ENCODE data around the gene TANGO2.

Gene TANGO2

DNA sequence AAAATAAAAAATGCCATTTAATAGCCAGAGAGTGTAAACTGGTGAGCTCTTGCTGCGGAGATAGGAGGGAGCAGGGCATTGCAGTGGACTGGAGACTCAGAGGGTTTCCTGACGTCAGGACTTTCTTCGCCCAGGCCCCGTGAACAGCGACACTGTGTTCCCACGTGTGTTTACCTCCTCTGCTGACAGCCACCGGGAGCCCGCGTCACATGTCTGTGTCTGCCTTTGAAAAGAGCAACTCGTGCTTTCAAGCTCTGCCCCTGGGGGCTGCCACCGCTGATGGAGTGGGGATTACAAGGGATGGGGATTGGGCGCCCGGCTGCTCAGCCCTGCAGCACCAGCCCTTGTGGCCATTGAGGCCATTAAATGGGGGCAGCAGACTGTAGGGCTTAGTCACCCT is 3.3 kb downstream of the TANGO2 start:
- peaks cover 57% of the 10 kb centered on the region for H3K4me1 Mint-ChIP-seq
- no peak for DNase-seq (ENCODE audit: low spot score in 2 of 2)
- H3K27ac Mint-ChIP-seq, result no peak overlapping the region
- H3K9me3 Mint-ChIP-seq, result no peaks in the 10 kb centered on the region
- no peak for ATAC-seq
- H3K4me3 Mint-ChIP-seq, result no peak overlapping the region
- H3K36me3 Mint-ChIP-seq, result peaks cover 14% of the 10 kb centered on the region

DNA sequence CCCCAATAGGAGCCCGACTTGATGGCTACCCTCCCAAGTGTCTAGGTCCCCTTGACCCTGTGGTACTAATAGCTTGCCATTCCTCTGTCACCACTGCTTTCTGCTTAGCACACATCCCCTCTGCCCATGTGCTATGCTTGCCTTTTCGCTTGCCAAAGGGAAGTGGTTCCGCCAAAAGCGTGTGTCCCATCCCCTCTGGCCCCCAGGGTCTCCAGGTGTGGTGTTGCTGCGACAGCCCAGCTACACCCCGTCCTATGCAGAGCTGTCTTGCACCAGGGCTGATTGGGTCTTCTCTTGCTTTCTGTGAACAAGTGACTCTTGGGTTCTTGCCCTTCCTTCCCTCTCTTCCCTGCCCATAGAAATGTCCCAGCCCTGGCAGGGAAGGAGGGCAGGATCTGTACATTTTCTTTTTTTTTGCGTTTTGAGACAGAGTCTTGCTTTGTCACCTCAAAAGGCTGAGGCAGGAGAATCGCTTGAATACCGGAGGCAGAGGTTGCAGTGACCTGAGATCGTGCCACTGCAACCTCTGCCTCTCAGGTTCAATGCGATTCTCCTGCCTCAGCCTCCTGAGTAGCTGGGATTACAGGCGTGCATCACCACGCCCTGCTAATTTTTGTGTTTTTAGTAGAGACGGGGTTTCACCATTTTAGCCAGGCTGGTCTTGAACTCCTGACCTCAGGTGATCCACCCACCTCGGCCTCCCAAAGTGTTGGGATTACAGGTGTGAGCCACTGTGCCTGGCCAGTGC is 3.9 kb downstream of the TANGO2 start:
- Mint-ChIP-seq H3K4me3 (no peak overlapping the region), H3K4me1 (peaks cover 57% of the 10 kb centered on the region), H3K9me3 (no peaks in the 10 kb centered on the region), H3K27ac (no peak overlapping the region), H3K36me3 (peaks cover 14% of the 10 kb centered on the region)
- ATAC-seq, result no peak
- no peak for DNase-seq (ENCODE audit: low spot score in 2 of 2)

DNA sequence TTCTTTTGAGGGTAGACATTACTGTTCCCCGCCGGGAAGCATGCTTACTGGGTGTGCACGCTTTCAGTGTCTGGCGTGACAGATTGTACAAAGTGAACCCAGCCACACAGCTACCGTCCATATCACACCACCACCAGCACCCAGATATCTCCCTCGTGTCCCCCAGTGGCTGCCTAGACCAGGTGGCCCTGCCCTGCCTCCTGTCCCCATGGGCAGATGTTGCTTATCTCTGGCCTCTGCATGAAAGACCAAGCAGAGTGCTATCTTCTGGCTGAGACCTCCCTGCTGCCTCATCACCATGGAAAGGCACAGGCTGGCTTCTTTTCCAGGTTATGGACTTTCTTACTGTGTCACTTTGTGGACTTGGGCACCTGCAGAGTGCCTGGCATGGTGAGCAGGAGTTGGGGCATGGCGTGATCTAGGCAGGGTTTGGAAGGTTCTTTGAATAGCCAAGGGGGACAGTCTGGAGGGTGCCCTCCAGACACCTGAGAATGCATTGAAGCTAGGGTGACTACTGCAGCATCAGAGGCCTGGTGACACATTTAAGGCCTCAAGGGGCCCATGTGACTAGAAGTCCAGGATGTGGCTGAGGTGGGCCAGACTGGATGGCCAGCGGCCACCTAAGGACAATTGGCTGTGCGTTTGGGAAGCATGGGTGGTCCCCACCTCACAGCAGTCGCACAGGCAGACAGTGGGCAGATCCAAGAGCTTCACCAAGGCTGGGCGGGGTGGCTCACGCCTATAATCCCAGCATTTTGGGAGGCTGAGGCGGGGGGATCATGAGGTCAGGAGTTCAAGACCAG is 4.7 kb downstream of the TANGO2 start:
- Mint-ChIP-seq H3K4me1 (peaks cover 51% of the 10 kb centered on the region), H3K9me3 (no peaks in the 10 kb centered on the region), H3K27ac (peak overlapping the region; percentile 26), H3K4me3 (no peak overlapping the region), H3K36me3 (peaks cover 14% of the 10 kb centered on the region)
- no peak for ATAC-seq
- no peak for DNase-seq (ENCODE audit: low spot score in 2 of 2)

DNA sequence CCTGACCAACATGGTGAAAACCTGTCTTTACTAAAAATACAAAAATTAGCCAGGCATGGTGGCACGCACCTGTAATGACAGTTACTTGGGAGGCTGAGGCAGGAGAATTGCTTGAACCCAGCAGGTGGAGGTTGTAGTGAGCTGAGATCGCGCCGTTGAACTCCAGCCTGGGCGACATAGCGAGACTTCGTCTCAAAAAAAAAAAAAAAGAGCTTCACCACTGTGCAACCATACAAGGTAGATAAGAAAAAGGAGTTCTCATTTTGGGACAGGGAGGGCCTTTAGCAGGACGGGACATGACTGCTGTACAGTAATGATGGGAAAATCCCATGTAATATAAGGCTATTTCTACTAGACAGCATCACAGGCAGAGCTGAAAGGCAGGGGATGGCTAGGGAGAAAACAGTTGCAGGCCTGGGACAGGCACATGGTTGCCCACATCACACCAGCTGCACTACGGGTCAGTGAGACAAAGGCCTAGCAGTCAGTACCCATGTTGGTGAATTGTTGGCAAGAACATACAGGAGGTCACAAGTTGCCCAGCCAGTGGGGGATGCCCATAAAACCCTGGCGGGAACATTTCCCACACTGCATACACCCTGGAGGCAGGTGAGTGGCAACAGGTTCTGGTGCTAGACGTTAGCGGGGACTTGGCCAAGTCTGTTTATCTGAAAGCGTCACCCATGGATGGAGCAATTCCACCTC is 5.4 kb downstream of the TANGO2 start:
- ATAC-seq (no peak), DNase-seq (ENCODE audit: low spot score in 2 of 2) (no peak)
- Mint-ChIP-seq H3K4me1 (peaks cover 50% of the 10 kb centered on the region), H3K9me3 (no peaks in the 10 kb centered on the region), H3K36me3 (peaks cover 14% of the 10 kb centered on the region), H3K27ac (peak overlapping the region; percentile 76), H3K4me3 (no peak overlapping the region)

DNA sequence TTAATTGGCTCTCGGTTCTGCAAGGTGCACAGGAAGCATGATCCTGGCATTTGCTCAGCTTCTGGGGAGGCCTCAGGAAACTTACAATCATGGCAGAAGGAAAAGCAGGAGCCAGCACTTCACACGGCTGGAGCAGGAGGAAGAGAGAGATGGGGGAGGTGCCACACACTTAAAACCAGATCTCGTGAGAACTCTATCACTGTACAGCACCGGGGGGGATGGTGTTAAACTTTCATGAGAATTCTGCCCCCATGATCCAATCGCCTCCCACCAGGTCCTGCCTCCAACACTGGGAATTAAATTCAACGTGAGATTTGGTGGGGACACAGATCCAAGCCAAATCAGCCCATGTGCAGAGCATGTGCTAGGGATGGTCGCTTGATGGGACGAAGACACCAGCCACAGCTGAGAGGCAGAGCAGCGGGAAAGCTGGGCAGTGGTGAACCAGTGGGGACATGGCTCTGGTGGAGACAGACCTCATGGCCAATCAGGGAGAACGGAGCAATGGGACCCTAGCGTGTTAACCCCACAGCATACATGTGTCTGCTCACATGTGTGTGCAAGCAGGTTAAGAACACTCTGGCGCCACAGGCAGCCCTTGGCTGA is 6.2 kb downstream of the TANGO2 start:
- Mint-ChIP-seq H3K4me1 (peaks cover 50% of the 10 kb centered on the region), H3K36me3 (peaks cover 7% of the 10 kb centered on the region), H3K27ac (peak overlapping the region; percentile 76), H3K9me3 (no peaks in the 10 kb centered on the region), H3K4me3 (no peak overlapping the region)
- ATAC-seq (no peak), DNase-seq (ENCODE audit: low spot score in 2 of 2) (no peak)

DNA sequence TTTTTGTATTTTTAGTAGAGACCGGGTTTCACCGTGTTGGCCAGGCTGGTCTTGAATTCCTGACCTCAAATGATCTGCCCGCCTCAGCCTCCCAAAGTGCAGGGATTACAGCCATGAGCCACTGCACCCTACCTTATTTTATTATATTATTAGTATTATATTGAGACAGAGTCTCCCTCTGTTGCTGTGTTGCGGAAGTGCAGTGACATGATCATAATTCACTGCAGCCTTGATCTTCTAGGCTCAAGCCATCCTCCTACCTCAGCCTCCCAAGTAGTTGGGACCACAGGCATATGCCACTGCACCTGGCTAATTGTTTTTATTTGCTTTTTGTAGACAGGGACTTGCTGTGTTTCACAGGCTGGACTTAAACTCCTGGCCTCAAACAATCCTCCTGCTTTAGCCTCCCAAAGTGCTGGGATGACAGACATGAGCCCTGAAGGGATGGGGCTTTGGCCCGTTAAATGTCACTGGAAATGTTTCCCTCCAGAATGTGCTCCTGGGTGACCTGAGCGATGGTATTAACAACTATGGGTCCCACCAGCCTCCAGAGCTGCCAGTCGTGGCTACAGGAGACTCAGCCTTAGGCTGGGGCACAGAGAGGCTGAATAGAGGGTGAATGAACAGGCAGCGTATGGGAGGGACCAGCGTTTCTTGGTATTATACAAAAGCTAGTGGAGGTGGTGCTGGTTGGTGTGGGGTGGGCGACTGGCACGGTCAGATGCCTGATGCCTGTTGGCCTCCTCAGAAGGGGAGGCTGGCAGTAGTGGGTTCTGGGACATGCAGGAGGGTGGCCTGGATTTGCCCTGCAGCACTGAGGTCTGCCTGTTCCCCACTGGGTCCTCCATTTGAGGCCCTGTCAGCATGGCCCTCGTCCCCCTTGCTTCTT is 7.3 kb downstream of the TANGO2 start:
- H3K9me3 Mint-ChIP-seq, result no peaks in the 10 kb centered on the region
- H3K4me1 Mint-ChIP-seq, result peaks cover 45% of the 10 kb centered on the region
- H3K4me3 Mint-ChIP-seq, result no peak overlapping the region
- peaks cover 5% of the 10 kb centered on the region for H3K36me3 Mint-ChIP-seq
- no peak for ATAC-seq
- H3K27ac Mint-ChIP-seq, result no peak overlapping the region
- DNase-seq (ENCODE audit: low spot score in 2 of 2), result no peak

DNA sequence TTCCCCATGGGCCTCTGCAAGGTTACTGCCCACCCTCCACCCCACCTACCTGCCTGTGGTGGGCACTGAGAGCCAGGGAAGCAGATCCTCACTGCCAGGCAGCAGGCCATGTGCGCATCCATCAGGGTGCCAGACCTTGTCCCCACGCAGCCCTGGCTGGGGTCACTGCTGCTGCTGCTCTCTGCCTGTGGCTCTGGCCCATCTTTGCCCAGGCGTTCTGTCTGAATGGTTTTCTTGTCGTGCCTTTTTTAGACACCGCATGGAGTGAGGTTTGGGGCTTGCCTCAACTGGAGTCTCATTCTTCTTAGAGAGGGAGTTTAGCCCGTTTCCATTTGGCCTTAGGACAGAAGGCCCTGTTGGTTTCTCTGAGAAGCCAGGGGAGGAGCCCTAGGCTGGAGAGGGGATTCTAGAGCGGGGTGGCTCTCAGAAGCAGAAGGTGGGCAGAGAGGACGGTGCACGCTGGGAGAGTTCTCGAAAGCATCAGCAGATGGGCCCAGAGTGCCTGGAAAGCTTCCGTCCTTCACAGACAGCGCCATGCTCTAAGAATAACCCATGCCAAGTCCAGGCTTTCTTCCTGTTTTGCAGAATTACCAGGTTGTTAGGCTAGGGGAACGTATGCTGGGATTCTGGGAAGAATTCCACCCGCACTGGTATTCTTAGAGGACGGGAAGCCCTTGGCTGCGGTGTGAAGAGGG is 8.1 kb downstream of the TANGO2 start:
- H3K9me3 Mint-ChIP-seq, result no peaks in the 10 kb centered on the region
- ATAC-seq (no peak), DNase-seq (ENCODE audit: low spot score in 2 of 2) (no peak)
- H3K4me1 Mint-ChIP-seq, result peaks cover 42% of the 10 kb centered on the region
- H3K27ac Mint-ChIP-seq, result no peak overlapping the region
- no peaks in the 10 kb centered on the region for H3K36me3 Mint-ChIP-seq
- no peak overlapping the region for H3K4me3 Mint-ChIP-seq

DNA sequence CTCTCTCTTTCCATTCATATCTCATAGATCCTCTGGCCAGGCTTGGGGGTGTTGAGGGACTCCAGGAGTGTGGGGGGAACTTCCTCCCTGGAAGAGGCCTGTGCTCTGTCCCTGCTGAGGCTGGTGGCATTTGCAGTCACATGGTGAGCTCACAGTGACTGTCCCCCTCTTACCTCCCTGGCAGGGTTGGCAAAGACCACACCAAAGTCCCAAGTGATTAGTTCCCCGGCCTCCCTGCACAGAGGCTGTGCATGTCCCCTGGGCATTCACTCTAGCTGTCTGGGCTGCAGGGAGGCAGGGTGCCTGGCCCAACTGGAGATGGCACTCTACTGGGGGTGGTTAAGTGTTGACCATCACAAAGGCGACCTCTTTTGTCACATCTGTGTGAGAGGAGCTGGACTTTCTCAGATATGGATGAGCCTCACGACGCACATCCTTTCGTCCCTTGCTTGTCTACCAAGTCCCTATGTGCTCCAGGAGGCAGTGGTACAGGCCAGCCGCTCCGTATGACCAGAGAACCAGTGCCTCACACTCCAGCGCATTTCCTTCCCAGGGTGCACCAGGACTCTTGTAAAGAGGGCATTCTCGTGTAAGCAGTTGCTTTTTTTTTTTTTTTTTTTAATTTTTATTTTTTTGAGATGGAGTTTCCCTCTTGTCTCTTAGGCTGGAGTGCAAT is 8.8 kb downstream of the TANGO2 start:
- H3K27ac Mint-ChIP-seq, result no peak overlapping the region
- no peaks in the 10 kb centered on the region for H3K9me3 Mint-ChIP-seq
- H3K36me3 Mint-ChIP-seq, result no peaks in the 10 kb centered on the region
- no peak for DNase-seq (ENCODE audit: low spot score in 2 of 2)
- H3K4me1 Mint-ChIP-seq, result peaks cover 38% of the 10 kb centered on the region
- no peak overlapping the region for H3K4me3 Mint-ChIP-seq
- no peak for ATAC-seq

DNA sequence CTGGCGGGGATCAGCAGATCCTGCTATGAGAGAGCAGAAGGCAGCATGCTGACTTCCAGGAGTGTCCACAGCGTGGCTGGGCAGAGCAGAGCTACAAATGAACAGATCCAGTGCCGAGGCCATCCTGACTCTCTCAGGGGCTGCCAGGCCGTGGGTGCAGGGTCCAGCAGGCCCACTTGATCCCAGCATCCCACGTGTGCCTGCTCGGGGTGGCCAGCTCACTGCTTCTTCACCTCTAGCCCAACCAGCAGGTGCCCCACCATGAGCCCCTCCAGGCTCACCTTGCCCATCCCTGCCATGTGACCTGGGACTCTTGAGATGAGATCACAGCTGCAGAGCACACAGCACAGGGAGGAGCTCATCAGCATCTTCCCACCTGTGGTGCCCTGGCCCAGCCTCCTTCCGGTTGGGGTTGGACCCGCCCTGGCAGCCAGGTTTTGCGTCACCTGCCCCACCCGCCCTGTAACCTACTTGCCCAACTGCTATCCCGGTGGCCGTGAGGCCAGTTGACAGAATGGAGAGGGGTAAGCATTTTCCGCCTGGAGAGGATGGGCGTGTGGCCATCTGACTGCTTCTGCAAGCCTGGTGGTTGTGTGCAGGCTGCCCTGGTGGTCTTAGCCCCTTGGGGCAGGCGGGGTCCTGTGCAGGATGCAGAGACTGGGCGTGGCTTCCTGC is 11.0 kb downstream of the TANGO2 start:
- Mint-ChIP-seq H3K36me3 (peaks cover 4% of the 10 kb centered on the region), H3K4me1 (peaks cover 37% of the 10 kb centered on the region), H3K9me3 (no peaks in the 10 kb centered on the region), H3K4me3 (no peak overlapping the region), H3K27ac (peak overlapping the region; percentile 77)
- ATAC-seq, result peak; percentile 90
- no peak for DNase-seq (ENCODE audit: low spot score in 2 of 2)

DNA sequence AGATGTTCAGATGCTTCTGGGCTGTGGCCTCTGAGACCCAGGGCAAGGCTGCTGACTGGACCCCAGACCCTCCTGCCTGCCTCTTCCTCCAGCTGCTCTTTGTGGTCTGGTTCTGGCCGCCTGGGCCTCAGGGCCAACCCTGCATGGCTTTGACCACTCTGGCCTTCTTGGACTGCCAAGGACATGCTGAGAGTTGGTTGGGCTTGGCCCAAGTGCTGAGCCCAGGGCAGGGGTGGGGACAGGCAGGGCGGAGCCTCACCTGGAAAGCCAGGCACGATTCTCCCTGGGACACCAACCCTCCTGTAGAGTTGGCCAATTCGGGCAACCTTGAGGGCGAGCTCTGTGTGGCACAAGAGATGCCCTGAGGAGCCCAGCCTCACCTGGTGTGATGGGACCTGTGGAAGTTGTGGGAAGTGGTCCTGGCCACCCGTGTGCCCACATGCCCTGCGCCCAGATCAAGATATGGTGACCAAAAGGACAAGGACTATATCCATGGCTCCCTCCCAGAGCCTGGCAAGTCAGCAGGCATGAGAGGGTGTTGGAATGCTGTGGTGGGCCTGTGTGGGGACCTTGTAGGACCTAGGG is 11.6 kb downstream of the TANGO2 start:
- DNase-seq (ENCODE audit: low spot score in 2 of 2) (no peak), ATAC-seq (no peak)
- Mint-ChIP-seq H3K27ac (peak overlapping the region; percentile 77), H3K4me3 (no peak overlapping the region), H3K36me3 (peaks cover 10% of the 10 kb centered on the region), H3K4me1 (peaks cover 39% of the 10 kb centered on the region), H3K9me3 (no peaks in the 10 kb centered on the region)

DNA sequence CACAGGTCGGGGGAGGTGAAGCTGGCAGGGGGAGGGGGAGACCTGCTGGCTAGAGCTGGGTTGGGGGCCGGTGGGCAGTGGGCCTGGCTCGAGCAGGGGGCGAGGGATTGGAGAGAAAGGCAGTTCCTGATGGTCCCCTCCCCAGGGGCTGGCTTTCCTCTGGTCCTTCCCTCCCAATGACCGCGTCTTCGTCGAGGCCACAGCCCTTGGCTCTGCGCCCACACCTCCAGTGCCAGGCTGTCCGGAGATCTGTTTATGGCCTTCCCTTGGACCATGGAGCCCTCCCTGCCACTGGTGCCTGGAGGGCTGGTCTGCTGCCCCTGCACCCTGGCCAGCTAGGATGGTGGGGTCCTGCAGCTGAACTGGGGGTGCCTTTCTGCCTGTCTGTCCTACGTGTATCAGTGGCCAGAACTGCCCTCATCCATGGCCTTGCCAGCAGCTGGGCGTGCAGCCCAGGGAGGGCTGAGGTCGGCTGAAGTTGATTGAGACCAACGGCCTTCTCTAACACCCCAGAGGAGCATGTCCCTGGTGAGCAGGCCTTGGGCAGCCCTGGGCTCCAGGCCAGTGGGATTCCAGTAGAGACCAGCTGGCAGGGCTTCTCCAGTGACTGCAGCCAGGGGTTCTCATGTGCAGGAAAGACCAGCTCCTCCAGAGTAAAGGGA is 12.3 kb downstream of the TANGO2 start:
- DNase-seq (ENCODE audit: low spot score in 2 of 2) (no peak), ATAC-seq (no peak)
- H3K9me3 Mint-ChIP-seq, result no peaks in the 10 kb centered on the region
- peaks cover 44% of the 10 kb centered on the region for H3K4me1 Mint-ChIP-seq
- H3K36me3 Mint-ChIP-seq, result peaks cover 15% of the 10 kb centered on the region
- H3K27ac Mint-ChIP-seq, result no peak overlapping the region
- no peak overlapping the region for H3K4me3 Mint-ChIP-seq

DNA sequence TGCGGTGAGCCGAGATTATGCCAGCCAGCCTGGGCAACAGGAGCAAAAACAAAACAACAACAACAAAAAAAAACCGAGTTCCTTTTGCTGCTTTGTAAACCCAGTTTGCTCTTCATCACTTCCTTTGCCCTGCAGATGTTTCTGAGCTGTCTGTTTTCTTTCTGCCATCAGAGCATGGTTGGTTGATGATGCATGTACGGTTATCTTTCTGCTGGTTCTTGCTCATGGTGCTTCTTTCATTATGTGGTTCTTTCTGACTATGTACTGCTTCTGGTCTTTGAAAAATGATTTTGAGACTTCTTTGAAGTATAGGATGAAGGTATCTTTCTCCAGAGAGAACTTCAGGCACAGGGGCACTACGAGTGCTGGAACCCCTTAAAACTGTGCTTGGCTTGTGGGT is 13.2 kb downstream of the TANGO2 start:
- no peak for ATAC-seq
- Mint-ChIP-seq H3K4me1 (peaks cover 44% of the 10 kb centered on the region), H3K9me3 (no peaks in the 10 kb centered on the region), H3K36me3 (peaks cover 15% of the 10 kb centered on the region), H3K27ac (no peak overlapping the region), H3K4me3 (no peak overlapping the region)
- DNase-seq (ENCODE audit: low spot score in 2 of 2), result no peak

Data from stimulated activated effector memory CD8-positive, alpha-beta T cell treated with anti-CD3 and anti-CD28 coated beads, Interleukin-12 subunit alpha, Interleukin-12 subunit beta, amount 100 ng/mL, for 72 hours (primary cell).